ENCODE data around the gene FGD3.
"Not testable (repeated sequence)": the region's sequence is repeated elsewhere in the genome, so short reads cannot be mapped to it uniquely, and the experiment has no call there.

The FGD3 gene

GRCh38 chr9:92947268-92948037 lies at the start of gene FGD3:
TSS of gene FGD3 (plus strand) at chr9:92947523. CDS start at chr9:92976257, 28,734 bp downstream.
- DNase-seq: peak; percentile 38

- not testable (repeated sequence) for DNase-seq
Observed at GRCh38 chr9:92905137-92905536, 42.2 kb upstream of the FGD3 start.

- no peak for DNase-seq
Observed at GRCh38 chr9:92911511-92912475, 35.5 kb upstream of the FGD3 start.

GRCh38 chr9:92917176-92917800 lies 30.0 kb upstream of the FGD3 start:
- no peak for DNase-seq

GRCh38 chr9:92920437-92920836 lies 26.9 kb upstream of the FGD3 start:
- DNase-seq: no peak

- no peak for DNase-seq
Observed at GRCh38 chr9:92931606-92932005, 15.7 kb upstream of the FGD3 start.

GRCh38 chr9:92934321-92934720 lies 13.0 kb upstream of the FGD3 start:
- DNase-seq: no peak

- DNase-seq: no peak
Observed at GRCh38 chr9:92938025-92938424, 9.3 kb upstream of the FGD3 start.

GRCh38 chr9:92941861-92942260 lies 5.5 kb upstream of the FGD3 start:
- no peak for DNase-seq

GRCh38 chr9:92942688-92943616 lies 4.4 kb upstream of the FGD3 start:
- DNase-seq: no peak

GRCh38 chr9:92944921-92945320 lies 2.4 kb upstream of the FGD3 start:
- DNase-seq: no peak

GRCh38 chr9:92945796-92946195 lies 1.5 kb upstream of the FGD3 start:
- no peak for DNase-seq

GRCh38 chr9:92948038-92948534 lies 763 bp downstream of the FGD3 start:
- no peak for DNase-seq

GRCh38 chr9:92948632-92949031 lies 1.3 kb downstream of the FGD3 start:
- DNase-seq: no peak

- no peak for DNase-seq
Observed at GRCh38 chr9:92949266-92949982, 2.1 kb downstream of the FGD3 start.

- no peak for DNase-seq
Observed at GRCh38 chr9:92950359-92950955, 3.1 kb downstream of the FGD3 start.

GRCh38 chr9:92952906-92953610 lies 5.7 kb downstream of the FGD3 start:
- no peak for DNase-seq

- DNase-seq: peak; percentile 75
Observed at GRCh38 chr9:92954049-92954861, 6.9 kb downstream of the FGD3 start.

GRCh38 chr9:92954886-92955285 lies 7.6 kb downstream of the FGD3 start:
- no peak for DNase-seq
